SU-DHL-6 (cell line): ENCODE results near the gene THSD8.
"Not testable (repeated sequence)": the region's sequence is repeated elsewhere in the genome, so short reads cannot be mapped to it uniquely, and the experiment has no call there.

ENCODE experiments used
- H2AFZ ChIP-seq: fragments of 200-600 bp; sonication (generic); 2 replicates; pipeline ENCODE4 v1.6.1; 2014; ENCODE audit warnings: low read depth, mild to moderate bottlenecking, moderate library complexity, mixed read lengths, antibody characterized with exemption, low read length; ENCODE audit not compliant: severe bottlenecking
- H3F3A ChIP-seq: fragments of 200-600 bp; shearing (Covaris generic); 2 replicates; pipeline ENCODE4 v1.6.0; 2016; ENCODE audit warnings: antibody characterized with exemption, mild to moderate bottlenecking; ENCODE audit not compliant: insufficient read depth
- H3K27ac ChIP-seq: fragments of 200-600 bp; sonication (generic); 2 replicates; pipeline ENCODE4 v1.5.1; 2016; ENCODE audit warnings: low read depth, mild to moderate bottlenecking, low read length, moderate library complexity, mixed read lengths
- H3K27me3 ChIP-seq: fragments of 200-600 bp; sonication (generic), shearing (Covaris generic); 2 replicates; pipeline ENCODE4 v1.6.0; 2014; ENCODE audit warnings: mild to moderate bottlenecking, low read length
- H3K36me3 ChIP-seq: fragments of 200-600 bp; sonication (generic); 2 replicates; pipeline ENCODE4 v1.6.1; 2014; ENCODE audit warnings: mild to moderate bottlenecking, low read length, mixed read lengths
- H3K4me2 ChIP-seq: fragments of 300-600, 200-600 bp; shearing (Covaris generic), sonication (generic); 2 replicates; pipeline ENCODE4 v1.6.0; 2014; ENCODE audit warnings: low read length, low read depth, mild to moderate bottlenecking; ENCODE audit not compliant: poor library complexity, severe bottlenecking
- H3K4me3 ChIP-seq: fragments of 200-600 bp; sonication (generic); 2 replicates; pipeline ENCODE4 v1.5.1; 2014; ENCODE audit warnings: antibody characterized with exemption, low read length, mild to moderate bottlenecking, mixed read lengths; ENCODE audit not compliant: insufficient read depth, poor library complexity, severe bottlenecking
- H3K79me2 ChIP-seq: fragments of 200-600 bp; sonication (generic); 2 replicates; pipeline ENCODE4 v1.6.1; 2014; ENCODE audit warnings: mild to moderate bottlenecking, low read length, moderate library complexity; ENCODE audit not compliant: insufficient read depth
- H3K9ac ChIP-seq: fragments of 200-600 bp; sonication (generic); 2 replicates; pipeline ENCODE4 v1.7.0; 2014; ENCODE audit warnings: mild to moderate bottlenecking, low read length
- H3K9me2 ChIP-seq: fragments of 200-600 bp; sonication (generic); replicated peaks from 2 replicates; pipeline ENCODE4 v1.6.1; 2014; ENCODE audit warnings: low read length; ENCODE audit not compliant: insufficient read depth
- H3K9me3 ChIP-seq: fragments of 200-600 bp; sonication (generic); 2 replicates; pipeline ENCODE4 v1.6.1; 2014; ENCODE audit warnings: low read length, mixed read lengths; ENCODE audit not compliant: insufficient read depth
- H4K20me1 ChIP-seq: fragments of 200-600 bp; sonication (generic); 2 replicates; pipeline ENCODE4 v1.6.1; 2014; ENCODE audit warnings: low read depth, mild to moderate bottlenecking, antibody characterized with exemption, low read length, moderate library complexity, mixed read lengths
- EZH2phosphoT487 ChIP-seq: fragments of 200-600 bp; sonication (generic), shearing (Covaris generic); conservative IDR thresholded peaks from 2 replicates; pipeline ENCODE4 v1.6.1; 2018; ENCODE audit warnings: mild to moderate bottlenecking, antibody characterized with exemption, low read length, moderate library complexity, mixed read lengths
- TF ChIP-seq, protein P1 (sequence below): fragments of 200-600 bp; sonication (generic); IDR thresholded peaks from one replicate; pipeline ENCODE4 v1.5.1; 2017; ENCODE audit warnings: antibody characterized with exemption, mild to moderate bottlenecking, low read length, moderate library complexity; ENCODE audit not compliant: insufficient read depth, poor library complexity, severe bottlenecking

THSD8 gene

GRCh38 chr19:12815088-12815487, 13.2 kb downstream of the THSD8 start:
- Histone ChIP-seq H3K27me3 (no peaks in the 10 kb centered on the region), H4K20me1 (no peaks in the 10 kb centered on the region)
- TF ChIP-seq EZH2phosphoT487 = no peak
- TF ChIP-seq, protein P1, sequence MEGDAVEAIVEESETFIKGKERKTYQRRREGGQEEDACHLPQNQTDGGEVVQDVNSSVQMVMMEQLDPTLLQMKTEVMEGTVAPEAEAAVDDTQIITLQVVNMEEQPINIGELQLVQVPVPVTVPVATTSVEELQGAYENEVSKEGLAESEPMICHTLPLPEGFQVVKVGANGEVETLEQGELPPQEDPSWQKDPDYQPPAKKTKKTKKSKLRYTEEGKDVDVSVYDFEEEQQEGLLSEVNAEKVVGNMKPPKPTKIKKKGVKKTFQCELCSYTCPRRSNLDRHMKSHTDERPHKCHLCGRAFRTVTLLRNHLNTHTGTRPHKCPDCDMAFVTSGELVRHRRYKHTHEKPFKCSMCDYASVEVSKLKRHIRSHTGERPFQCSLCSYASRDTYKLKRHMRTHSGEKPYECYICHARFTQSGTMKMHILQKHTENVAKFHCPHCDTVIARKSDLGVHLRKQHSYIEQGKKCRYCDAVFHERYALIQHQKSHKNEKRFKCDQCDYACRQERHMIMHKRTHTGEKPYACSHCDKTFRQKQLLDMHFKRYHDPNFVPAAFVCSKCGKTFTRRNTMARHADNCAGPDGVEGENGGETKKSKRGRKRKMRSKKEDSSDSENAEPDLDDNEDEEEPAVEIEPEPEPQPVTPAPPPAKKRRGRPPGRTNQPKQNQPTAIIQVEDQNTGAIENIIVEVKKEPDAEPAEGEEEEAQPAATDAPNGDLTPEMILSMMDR = no peak

DNA sequence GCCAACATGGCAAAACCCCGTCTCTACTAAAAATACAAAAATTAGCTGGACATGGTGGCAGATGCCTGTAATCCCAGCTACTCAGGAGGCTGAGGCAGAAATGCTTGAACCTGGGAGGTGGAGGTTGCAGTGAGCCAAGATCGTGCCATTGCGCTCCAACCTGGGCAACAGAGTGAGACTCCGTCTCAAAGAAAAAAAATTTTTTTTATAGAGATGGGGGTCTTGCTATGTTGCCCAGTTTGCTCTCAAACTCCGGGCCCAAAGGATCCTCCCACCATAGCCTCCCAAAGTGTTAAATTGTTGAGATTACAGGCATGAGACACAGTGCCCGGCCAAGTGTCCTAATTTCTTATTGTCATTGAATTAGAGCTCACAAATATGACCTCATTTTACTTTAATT, 15.3 kb downstream of the THSD8 start:
- H3K9ac ChIP-seq, H3K9me3 ChIP-seq, H3K9me2 ChIP-seq, H3F3A ChIP-seq, H4K20me1 ChIP-seq, H3K36me3 ChIP-seq, H2AFZ ChIP-seq, H3K79me2 ChIP-seq, H3K4me2 ChIP-seq, H3K27me3 ChIP-seq, H3K27ac ChIP-seq, H3K4me3 ChIP-seq: not testable (repeated sequence)

More at GRCh38 chr19:12815088-12815487, 13.2 kb downstream of the THSD8 start:
- H2AFZ ChIP-seq = no peak overlapping the region
- H3K9ac ChIP-seq = no peak overlapping the region
- no peaks in the 10 kb centered on the region for H3K9me3 ChIP-seq
- H3F3A ChIP-seq = no peaks in the 10 kb centered on the region
- H3K27ac ChIP-seq = no peak overlapping the region
- H3K36me3 ChIP-seq = no peaks in the 10 kb centered on the region
- no peak overlapping the region for H3K4me3 ChIP-seq
- no peaks in the 10 kb centered on the region for H3K9me2 ChIP-seq
- H3K4me2 ChIP-seq = no peak overlapping the region
- no peaks in the 10 kb centered on the region for H3K79me2 ChIP-seq

DNA sequence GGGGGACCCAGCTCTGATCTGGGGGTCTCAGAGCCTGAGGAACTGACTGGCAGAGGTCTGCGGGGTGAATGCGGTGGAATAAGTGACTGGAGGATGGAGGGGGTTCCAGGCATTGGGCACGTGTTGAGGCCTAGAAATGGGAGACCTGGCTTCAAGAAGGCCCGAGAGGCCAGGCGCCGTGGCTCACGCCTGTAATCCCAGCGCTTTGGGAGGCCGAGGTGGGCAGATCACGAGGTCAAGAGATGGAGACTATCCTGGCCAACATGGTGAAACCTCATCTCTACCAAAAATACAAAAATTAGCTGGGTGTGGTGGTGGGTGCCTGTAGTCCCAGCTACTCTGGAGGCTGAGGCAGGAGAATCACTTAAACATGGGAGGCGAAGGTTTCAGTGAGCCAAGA, 15.9 kb downstream of the THSD8 start:
- H3K27me3 ChIP-seq, H2AFZ ChIP-seq, H3K4me2 ChIP-seq, H3F3A ChIP-seq, H3K4me3 ChIP-seq, H3K9ac ChIP-seq, H3K36me3 ChIP-seq, H3K9me2 ChIP-seq, H4K20me1 ChIP-seq, H3K27ac ChIP-seq, H3K79me2 ChIP-seq, H3K9me3 ChIP-seq: not testable (repeated sequence)

DNA sequence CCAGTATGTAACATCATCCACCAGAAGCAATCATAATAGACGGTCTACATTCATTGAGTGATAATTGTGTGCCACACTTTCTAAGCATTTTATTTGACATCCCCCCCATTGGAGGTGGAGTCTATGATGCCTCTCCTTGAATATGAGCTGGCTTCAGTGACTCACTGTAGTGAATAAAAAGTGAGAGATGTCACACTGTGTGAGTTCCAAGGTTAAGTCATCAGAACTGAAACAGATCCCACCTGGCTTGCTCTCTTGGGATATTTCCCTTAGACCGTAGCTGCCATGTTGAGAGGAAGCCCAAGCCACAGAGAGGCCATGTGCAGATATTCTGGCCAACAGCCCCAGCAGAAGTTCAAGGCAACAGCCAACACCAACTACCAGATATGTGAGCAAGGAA, 19.9 kb downstream of the THSD8 start:
- Histone ChIP-seq H3K4me3 (no peak overlapping the region), H3K4me2 (no peak overlapping the region), H3K27me3 (no peaks in the 10 kb centered on the region), H3F3A (no peaks in the 10 kb centered on the region), H3K9me2 (no peaks in the 10 kb centered on the region), H3K27ac (no peak overlapping the region), H2AFZ (no peak overlapping the region), H3K9me3 (no peaks in the 10 kb centered on the region), H4K20me1 (no peaks in the 10 kb centered on the region), H3K36me3 (no peaks in the 10 kb centered on the region), H3K79me2 (no peaks in the 10 kb centered on the region), H3K9ac (no peak overlapping the region)
- no peak for TF ChIP-seq EZH2phosphoT487
- TF ChIP-seq, protein P1 = no peak
